GM18502 (cell line): ENCODE results near the gene ERF.
"Not testable (repeated sequence)": the region's sequence is repeated elsewhere in the genome, so short reads cannot be mapped to it uniquely, and the experiment has no call there.

Experiments
- ATAC-seq: cut with Tn5 transposase; IDR thresholded peaks from one replicate; pipeline ENCODE4 v1.9.1; 2021; ENCODE audit warnings: mild to moderate bottlenecking; ENCODE audit not compliant: unreplicated experiment, poor library complexity

The ERF gene

GRCh38 chr19:42257842-42258241, 2.9 kb upstream of the ERF start:
- ATAC-seq, result not testable (repeated sequence)

DNA sequence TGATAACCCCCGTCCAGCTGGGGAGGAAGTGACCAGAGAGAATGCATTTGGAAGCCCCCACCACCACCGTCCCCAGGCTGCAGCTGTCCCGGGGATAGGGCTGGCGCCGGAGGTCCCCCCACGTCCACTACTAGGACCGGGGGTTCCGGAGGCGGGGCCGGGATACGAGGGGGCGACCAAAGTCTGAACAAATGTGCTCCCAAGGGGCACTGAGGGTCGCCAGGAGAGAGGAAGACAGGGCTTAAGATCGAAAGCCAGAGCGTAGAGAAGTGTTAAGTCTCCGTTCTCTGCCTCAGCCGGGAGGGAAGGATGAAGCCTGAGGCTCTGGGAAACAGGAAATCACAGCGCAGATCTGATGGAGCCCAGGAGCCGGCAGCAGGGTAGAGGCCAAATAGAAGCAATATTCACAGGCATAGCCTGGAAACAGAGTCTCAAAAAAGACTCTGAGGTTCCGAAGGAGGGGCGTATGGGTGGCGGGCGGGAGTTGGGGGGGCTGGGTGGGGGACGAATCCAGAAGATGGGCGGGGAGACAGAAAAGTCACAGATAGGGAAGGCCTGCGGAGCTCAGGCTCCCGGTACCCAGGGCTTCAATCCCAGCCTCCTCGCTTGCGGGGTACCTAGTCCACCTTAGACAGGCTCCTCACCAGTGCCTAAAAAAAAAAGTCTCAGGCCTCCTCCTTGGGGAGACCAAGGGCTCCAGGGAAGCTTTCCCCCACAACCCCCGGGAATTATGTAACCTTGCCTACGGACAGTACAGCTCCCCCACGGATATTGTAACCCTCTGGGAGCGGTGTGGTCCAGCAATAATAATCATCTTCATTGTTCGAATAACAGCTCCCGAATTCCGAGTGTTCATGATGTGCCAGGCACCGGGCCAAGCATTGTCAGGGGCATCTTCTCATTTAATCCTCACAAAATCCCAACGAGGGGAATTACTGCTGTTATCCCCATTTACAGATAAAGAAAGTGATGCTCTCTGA, 1.1 kb upstream of the ERF start:
- no peak for ATAC-seq

GRCh38 chr19:42254089-42254849, 659 bp downstream of the ERF start:
- ATAC-seq, result peak; percentile 23

- peak; percentile 31 for ATAC-seq
These were observed 1.5 kb downstream of the ERF start for GRCh38 chr19:42253245-42254088.

GRCh38 chr19:42252365-42253244, 2.3 kb downstream of the ERF start:
- no peak for ATAC-seq

- ATAC-seq, result no peak
These were observed 3.2 kb downstream of the ERF start for GRCh38 chr19:42251572-42252358.

GRCh38 chr19:42250666-42251531, 4.0 kb downstream of the ERF start:
- ATAC-seq, result no peak

DNA sequence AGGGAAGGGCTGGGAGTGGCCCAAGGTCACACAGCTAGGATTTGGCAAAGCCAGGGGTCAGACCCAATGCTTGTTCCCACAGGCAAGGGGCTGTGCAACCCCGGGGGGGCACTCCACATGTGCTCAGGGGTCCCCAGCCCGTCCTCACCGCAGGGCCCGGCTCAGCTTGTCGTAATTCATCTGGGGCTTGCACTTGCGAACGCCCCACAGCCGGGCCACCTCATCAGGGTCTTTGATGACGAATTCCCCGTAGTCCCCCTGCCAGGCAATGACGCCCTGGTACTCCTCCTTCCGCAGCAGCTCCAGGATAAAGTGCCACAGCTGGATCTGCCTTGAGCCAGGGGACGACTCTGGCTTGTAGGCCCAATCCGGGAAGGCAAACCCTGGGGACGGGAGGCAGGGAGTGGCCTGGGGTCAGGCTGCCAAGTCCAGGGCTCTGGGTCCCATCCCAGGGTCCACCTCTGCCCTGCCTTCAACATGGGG, 4.7 kb downstream of the ERF start:
- no peak for ATAC-seq

- ATAC-seq, result no peak
These were observed 5.2 kb downstream of the ERF start for GRCh38 chr19:42249769-42250168.

GRCh38 chr19:42249149-42249750, 5.7 kb downstream of the ERF start:
- ATAC-seq, result no peak

DNA sequence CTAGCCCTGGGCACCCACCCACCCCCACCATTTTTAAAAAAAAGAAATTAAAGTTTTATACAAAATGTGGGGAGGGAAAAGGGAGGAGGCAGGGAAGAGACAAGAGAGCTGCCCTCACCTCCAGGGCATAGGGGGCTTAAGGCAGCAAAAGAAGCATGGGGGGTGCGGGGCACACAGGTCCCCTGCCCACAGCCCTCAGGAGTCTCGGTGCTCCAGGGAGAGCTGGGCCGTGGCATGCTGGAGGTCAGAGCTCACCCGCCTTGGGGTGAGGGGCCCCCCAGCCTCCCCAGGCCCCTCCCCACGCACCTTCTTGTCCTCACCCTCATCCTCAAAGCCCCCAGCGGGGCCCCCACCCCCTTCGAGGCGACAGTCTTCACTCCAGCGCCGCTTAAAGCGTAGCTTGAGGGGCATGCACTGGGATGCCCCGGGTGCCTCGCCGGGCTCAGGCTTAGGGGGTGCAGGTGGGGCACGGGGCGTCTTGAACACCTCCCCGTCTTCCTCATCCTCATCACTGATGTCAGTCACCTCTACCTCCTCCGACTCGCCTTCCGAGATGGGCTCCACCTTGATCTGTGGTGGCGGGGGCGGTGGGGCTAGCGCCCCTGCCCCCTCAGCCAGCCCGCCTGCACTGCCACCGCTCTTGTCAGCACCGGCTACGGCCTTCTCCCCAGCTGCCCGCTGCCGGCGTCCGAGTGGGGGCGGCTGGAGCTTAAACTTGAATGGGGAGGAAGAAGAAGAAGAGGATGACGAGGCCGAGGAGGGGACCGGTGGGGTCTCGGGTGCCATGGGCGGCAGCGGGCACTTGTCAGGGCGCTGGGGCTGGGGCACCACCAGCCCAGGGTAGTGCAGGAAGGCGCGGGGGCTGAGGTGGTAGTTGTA, 6.4 kb downstream of the ERF start:
- ATAC-seq, result no peak

GRCh38 chr19:42247640-42248199, 7.2 kb downstream of the ERF start:
- ATAC-seq, result no peak

GRCh38 chr19:42246922-42247639, 7.8 kb downstream of the ERF start:
- ATAC-seq, result no peak

GRCh38 chr19:42246143-42246921, 8.6 kb downstream of the ERF start:
- ATAC-seq, result no peak

DNA sequence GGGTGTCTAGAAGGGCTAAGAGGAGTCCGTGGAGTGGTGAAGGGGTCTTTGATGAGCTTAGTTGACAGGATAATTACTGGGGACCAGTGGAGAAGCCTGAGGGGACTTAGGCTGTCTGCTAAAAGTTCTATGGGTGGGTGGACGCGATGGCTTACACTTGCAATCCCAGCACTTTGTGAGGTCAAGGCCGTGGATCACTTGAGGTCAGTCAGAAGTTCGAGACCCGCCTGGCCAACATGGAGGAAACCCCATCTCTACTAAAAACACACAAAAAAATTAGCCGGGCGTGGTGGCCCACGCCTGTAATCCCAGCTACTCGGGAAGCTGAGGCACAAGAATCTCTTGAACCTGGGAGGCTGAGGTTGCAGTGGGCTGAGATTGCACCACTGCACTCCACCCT, 9.7 kb downstream of the ERF start:
- no peak for ATAC-seq
